Mesendoderm (in vitro differentiated cells): Measurements from ENCODE around the gene UBE2D3.
"Not testable (repeated sequence)": the region's sequence is repeated elsewhere in the genome, so short reads cannot be mapped to it uniquely, and the experiment has no call there.

ENCODE experiments used
- DNase-seq: peaks from one replicate; pipeline ENCODE4 v3.0.0; 2013
- H2AK5ac ChIP-seq: 2 replicates; pipeline ENCODE4 v1.6.1; 2013; ENCODE audit warnings: low read length, inconsistent platforms
- H2BK120ac ChIP-seq: 2 replicates; pipeline ENCODE4 v1.6.1; 2013; ENCODE audit warnings: low read depth, mild to moderate bottlenecking, low read length, moderate library complexity, mixed read lengths
- H2BK15ac ChIP-seq: replicated peaks from 2 replicates; pipeline ENCODE4 v1.6.1; 2013; ENCODE audit warnings: low read depth, mild to moderate bottlenecking, moderate library complexity
- H2BK5ac ChIP-seq: 2 replicates; pipeline ENCODE4 v1.6.1; 2013; ENCODE audit warnings: low read length, inconsistent platforms
- H3K18ac ChIP-seq: 2 replicates; pipeline ENCODE4 v1.6.1; 2013; ENCODE audit warnings: mild to moderate bottlenecking, low read length, mixed read lengths
- H3K23ac ChIP-seq: one replicate; pipeline ENCODE4 v1.6.1; 2013; ENCODE audit warnings: low read length
- H3K27ac ChIP-seq: 2 replicates; pipeline ENCODE4 v1.5.1; 2013; ENCODE audit warnings: low read depth, mild to moderate bottlenecking, inconsistent platforms, low read length, moderate library complexity
- H3K27me3 ChIP-seq: 2 replicates; pipeline ENCODE4 v1.6.1; 2013; ENCODE audit warnings: low read length, control low read depth, mild to moderate bottlenecking, inconsistent platforms; ENCODE audit not compliant: insufficient read depth, poor library complexity
- H3K36me3 ChIP-seq: 2 replicates; pipeline ENCODE4 v1.6.1; 2013; ENCODE audit warnings: low read length, inconsistent platforms; ENCODE audit not compliant: control insufficient read depth, insufficient read depth
- H3K4ac ChIP-seq: one replicate; pipeline ENCODE4 v1.6.1; 2013; ENCODE audit warnings: low read depth, mild to moderate bottlenecking, low read length, moderate library complexity
- H3K4me1 ChIP-seq: 2 replicates; pipeline ENCODE4 v1.6.1; 2013; ENCODE audit warnings: low read depth, low read length, inconsistent platforms; ENCODE audit not compliant: control insufficient read depth
- H3K4me2 ChIP-seq: 2 replicates; pipeline ENCODE4 v1.6.1; 2013; ENCODE audit warnings: low read length
- H3K4me3 ChIP-seq: 2 replicates; pipeline ENCODE4 v1.5.1; 2013; ENCODE audit warnings: mild to moderate bottlenecking, low read length
- H3K56ac ChIP-seq: one replicate; pipeline ENCODE4 v1.6.1; 2013; ENCODE audit warnings: low read length
- H3K79me1 ChIP-seq: 2 replicates; pipeline ENCODE4 v1.6.1; 2013; ENCODE audit warnings: low read length, inconsistent platforms
- H3K79me2 ChIP-seq: 2 replicates; pipeline ENCODE4 v1.6.1; 2013; ENCODE audit warnings: mild to moderate bottlenecking, low read length; ENCODE audit not compliant: control insufficient read depth, insufficient read depth
- H3K9ac ChIP-seq: 2 replicates; pipeline ENCODE4 v1.6.1; 2013; ENCODE audit warnings: low read length, inconsistent platforms
- H4K5ac ChIP-seq: one replicate; pipeline ENCODE4 v1.6.1; 2013; ENCODE audit warnings: low read length
- H4K8ac ChIP-seq: one replicate; pipeline ENCODE4 v1.6.1; 2013; ENCODE audit warnings: low read depth, mild to moderate bottlenecking, control low read depth, low read length, moderate library complexity
- WGBS: extraction: QIAGEN DNeasy Blood & Tissue Kit; methylation state at CpG from one replicate; pipeline ENCODE4 v1.1.7; 2013; ENCODE audit warnings: low lambda C conversion rate, missing lambda C conversion rate; ENCODE audit not compliant: insufficient coverage; ENCODE audit errors: extremely low coverage; 5-methylcytosine and 5-hydroxymethylcytosine counted together

Gene UBE2D3

GRCh38 chr4:102867278-102868152 lies 40.2 kb upstream of the UBE2D3 start:
- no peak overlapping the region for H3K23ac ChIP-seq
- no CpG with 5 or more reads among the region's 12 CpGs for WGBS
- H3K56ac ChIP-seq, result peak overlapping the region; percentile 54
- H4K8ac ChIP-seq, result no peak overlapping the region
- no peaks in the 10 kb centered on the region for H3K27me3 ChIP-seq
- no peak for DNase-seq
- H3K18ac ChIP-seq, result no peak overlapping the region
- no peak overlapping the region for H3K27ac ChIP-seq
- peaks cover 4% of the 10 kb centered on the region for H3K79me2 ChIP-seq
- H4K5ac ChIP-seq, result no peak overlapping the region
- H2BK120ac ChIP-seq, result no peak overlapping the region
- no peaks in the 10 kb centered on the region for H3K79me1 ChIP-seq
- no peaks in the 10 kb centered on the region for H3K36me3 ChIP-seq
- H2BK5ac ChIP-seq, result no peak overlapping the region
- no peak overlapping the region for H3K4me2 ChIP-seq
- H3K4ac ChIP-seq, result no peak overlapping the region
- no peak overlapping the region for H3K9ac ChIP-seq
- no peak overlapping the region for H2BK15ac ChIP-seq
- no peak overlapping the region for H3K4me3 ChIP-seq
- no peaks in the 10 kb centered on the region for H3K4me1 ChIP-seq
- H2AK5ac ChIP-seq, result no peak overlapping the region

DNA sequence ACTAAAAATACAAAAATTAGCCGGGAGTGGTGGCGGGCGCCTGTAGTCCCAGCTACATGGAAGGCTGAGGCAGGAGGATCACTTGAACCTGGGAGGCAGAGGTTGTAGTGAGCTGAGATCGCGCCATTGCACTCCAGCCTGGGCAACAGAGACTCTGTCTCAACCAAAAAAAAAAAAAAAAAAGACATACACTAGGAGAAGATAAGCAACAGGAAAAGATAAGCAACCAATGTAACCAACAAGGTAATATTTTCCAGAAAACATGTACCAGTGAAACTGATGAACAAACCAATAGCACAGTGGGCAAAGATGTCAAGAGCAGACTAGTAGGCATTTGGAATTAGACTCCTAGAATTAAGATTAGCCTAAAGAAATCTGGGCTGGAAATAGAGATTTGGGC lies 38.0 kb upstream of the UBE2D3 start:
- not testable (repeated sequence) for H3K4me3 ChIP-seq, DNase-seq, H3K23ac ChIP-seq, H3K4me2 ChIP-seq, H2BK15ac ChIP-seq, H4K5ac ChIP-seq, H2AK5ac ChIP-seq, H4K8ac ChIP-seq, H3K36me3 ChIP-seq, H3K27me3 ChIP-seq, H2BK120ac ChIP-seq, H2BK5ac ChIP-seq, H3K79me1 ChIP-seq, H3K18ac ChIP-seq, H3K56ac ChIP-seq, H3K4ac ChIP-seq, H3K4me1 ChIP-seq, H3K9ac ChIP-seq, H3K79me2 ChIP-seq, H3K27ac ChIP-seq
- no CpG with 5 or more reads among the region's 5 CpGs for WGBS

GRCh38 chr4:102862747-102863146 lies 35.4 kb upstream of the UBE2D3 start:
- Histone ChIP-seq H2BK120ac (no peak overlapping the region), H3K4me2 (no peak overlapping the region), H3K18ac (no peak overlapping the region), H3K79me2 (no peaks in the 10 kb centered on the region), H3K4me3 (no peak overlapping the region), H3K9ac (no peak overlapping the region), H3K56ac (no peak overlapping the region), H3K27me3 (no peaks in the 10 kb centered on the region), H3K27ac (no peak overlapping the region), H2AK5ac (no peak overlapping the region), H4K8ac (no peak overlapping the region), H2BK15ac (no peak overlapping the region), H3K4ac (no peak overlapping the region), H3K23ac (no peak overlapping the region), H4K5ac (no peak overlapping the region), H2BK5ac (no peak overlapping the region), H3K36me3 (no peaks in the 10 kb centered on the region), H3K79me1 (no peaks in the 10 kb centered on the region), H3K4me1 (no peaks in the 10 kb centered on the region)
- WGBS, result no CpG with 5 or more reads among the region's 1 CpG
- no peak for DNase-seq

GRCh38 chr4:102862016-102862415 lies 34.7 kb upstream of the UBE2D3 start:
- H3K4me3 ChIP-seq, result no peak overlapping the region
- no peak overlapping the region for H3K4me2 ChIP-seq
- no CpG with 5 or more reads among the region's 1 CpG for WGBS
- no peak overlapping the region for H4K5ac ChIP-seq
- no peak overlapping the region for H4K8ac ChIP-seq
- H3K18ac ChIP-seq, result no peak overlapping the region
- no peak overlapping the region for H3K27ac ChIP-seq
- no peak for DNase-seq
- no peaks in the 10 kb centered on the region for H3K79me1 ChIP-seq
- H2BK5ac ChIP-seq, result no peak overlapping the region
- no peaks in the 10 kb centered on the region for H3K27me3 ChIP-seq
- no peak overlapping the region for H3K4ac ChIP-seq
- H3K4me1 ChIP-seq, result no peaks in the 10 kb centered on the region
- H3K36me3 ChIP-seq, result no peaks in the 10 kb centered on the region
- H2BK120ac ChIP-seq, result no peak overlapping the region
- H3K23ac ChIP-seq, result no peak overlapping the region
- H3K9ac ChIP-seq, result no peak overlapping the region
- no peaks in the 10 kb centered on the region for H3K79me2 ChIP-seq
- no peak overlapping the region for H2AK5ac ChIP-seq
- H3K56ac ChIP-seq, result no peak overlapping the region
- no peak overlapping the region for H2BK15ac ChIP-seq

GRCh38 chr4:102860611-102861324 lies 33.4 kb upstream of the UBE2D3 start:
- Histone ChIP-seq H3K23ac (no peak overlapping the region), H4K5ac (no peak overlapping the region), H2BK5ac (no peak overlapping the region), H2AK5ac (no peak overlapping the region), H2BK120ac (no peak overlapping the region), H4K8ac (no peak overlapping the region), H2BK15ac (no peak overlapping the region), H3K9ac (no peak overlapping the region), H3K27me3 (no peaks in the 10 kb centered on the region), H3K18ac (no peak overlapping the region), H3K56ac (no peak overlapping the region), H3K79me2 (no peaks in the 10 kb centered on the region), H3K4ac (no peak overlapping the region), H3K4me2 (no peak overlapping the region), H3K27ac (no peak overlapping the region), H3K79me1 (no peaks in the 10 kb centered on the region), H3K4me1 (no peaks in the 10 kb centered on the region), H3K4me3 (no peak overlapping the region), H3K36me3 (no peaks in the 10 kb centered on the region)
- no peak for DNase-seq
- WGBS, result no CpG with 5 or more reads among the region's 2 CpGs
